ENCODE data around the gene STK10.

The STK10 gene

GRCh38 chr5:172193872-172194271 is 5.8 kb upstream of the STK10 start, which contains the start of gene EFCAB9:
TSS of gene EFCAB9 (plus strand) at chr5:172194172. CDS start at chr5:172194173, 1 bp downstream.
- no peak within 1 kb of the TSS for H3K27ac ChIP-seq
- H3K4me3 ChIP-seq = no peak within 1 kb of the TSS

DNA sequence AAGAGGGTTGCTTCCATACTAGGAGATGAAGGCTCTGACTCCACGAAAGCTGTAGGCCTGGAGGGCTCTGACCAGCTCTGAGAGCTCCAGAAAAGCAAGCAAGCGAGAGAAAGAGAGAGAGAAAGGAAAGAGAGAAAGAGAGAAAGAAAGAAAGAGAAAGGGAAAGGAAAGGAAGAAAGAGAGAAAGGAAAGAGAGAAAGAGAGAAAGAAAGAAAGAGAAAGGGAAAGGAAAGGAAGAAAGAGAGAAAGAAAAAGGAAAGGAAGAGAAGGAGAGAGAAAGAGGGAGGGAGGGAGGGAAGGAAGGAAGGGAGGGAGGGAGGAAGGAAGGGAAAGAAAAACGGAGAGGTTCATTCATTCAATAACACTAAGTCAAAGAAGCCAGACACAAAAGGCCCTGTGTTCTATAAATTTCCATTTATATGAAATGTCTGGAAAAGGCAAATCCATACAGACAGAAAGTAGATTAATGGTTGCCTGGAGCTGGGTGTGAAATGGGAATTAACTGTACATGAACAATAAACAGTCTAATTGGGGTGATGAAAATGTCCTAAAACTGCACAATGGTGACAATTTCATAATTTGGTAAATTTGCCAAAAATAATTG is 1.8 kb upstream of the STK10 start:
- H3K4me3 ChIP-seq = no peak overlapping the region
- H3K27ac ChIP-seq = no peak overlapping the region

DNA sequence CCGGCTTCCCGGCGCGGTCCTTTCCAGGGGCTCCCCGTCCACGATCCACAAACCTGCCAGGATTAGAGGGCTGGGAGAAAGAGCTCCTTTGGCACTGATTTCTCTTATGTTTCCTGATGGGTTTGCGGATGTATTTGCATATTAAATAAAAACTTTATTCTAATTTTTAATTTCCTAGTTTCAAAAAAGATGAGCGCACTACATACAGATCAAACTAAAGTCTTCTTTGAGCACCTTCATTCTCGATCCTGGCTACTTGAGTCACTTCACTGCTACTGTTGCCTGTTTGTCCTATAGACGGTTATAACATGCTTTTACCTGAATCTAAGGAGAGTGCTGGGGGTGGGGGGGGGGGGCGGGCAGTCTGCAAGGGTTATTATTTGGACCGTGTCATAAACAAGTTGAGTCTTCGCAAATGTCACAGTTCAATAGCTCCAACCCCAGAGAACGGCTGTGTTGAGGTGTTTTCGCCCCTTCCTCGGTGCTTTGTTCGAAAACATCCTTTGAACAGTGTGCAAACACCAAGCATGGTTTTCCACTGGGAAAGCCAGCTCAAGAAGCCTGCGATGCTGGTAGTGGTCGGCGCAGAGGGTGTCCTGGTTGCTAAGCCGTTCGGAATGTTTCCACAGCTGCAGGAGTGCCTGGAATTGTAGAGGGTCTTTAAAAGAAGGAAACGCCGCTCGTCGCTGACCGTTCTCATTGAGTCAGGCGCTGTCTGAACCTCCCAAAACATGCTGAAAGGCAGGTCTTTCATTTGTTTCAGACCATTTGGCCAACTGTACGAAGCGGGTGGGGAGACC is 1.1 kb upstream of the STK10 start:
- peak overlapping the region; percentile 61 to 94 (median 77) for H3K4me3 ChIP-seq
- H3K27ac ChIP-seq = peak overlapping the region in 8 of 21 experiments; percentile 89 to 97 (median 90)

DNA sequence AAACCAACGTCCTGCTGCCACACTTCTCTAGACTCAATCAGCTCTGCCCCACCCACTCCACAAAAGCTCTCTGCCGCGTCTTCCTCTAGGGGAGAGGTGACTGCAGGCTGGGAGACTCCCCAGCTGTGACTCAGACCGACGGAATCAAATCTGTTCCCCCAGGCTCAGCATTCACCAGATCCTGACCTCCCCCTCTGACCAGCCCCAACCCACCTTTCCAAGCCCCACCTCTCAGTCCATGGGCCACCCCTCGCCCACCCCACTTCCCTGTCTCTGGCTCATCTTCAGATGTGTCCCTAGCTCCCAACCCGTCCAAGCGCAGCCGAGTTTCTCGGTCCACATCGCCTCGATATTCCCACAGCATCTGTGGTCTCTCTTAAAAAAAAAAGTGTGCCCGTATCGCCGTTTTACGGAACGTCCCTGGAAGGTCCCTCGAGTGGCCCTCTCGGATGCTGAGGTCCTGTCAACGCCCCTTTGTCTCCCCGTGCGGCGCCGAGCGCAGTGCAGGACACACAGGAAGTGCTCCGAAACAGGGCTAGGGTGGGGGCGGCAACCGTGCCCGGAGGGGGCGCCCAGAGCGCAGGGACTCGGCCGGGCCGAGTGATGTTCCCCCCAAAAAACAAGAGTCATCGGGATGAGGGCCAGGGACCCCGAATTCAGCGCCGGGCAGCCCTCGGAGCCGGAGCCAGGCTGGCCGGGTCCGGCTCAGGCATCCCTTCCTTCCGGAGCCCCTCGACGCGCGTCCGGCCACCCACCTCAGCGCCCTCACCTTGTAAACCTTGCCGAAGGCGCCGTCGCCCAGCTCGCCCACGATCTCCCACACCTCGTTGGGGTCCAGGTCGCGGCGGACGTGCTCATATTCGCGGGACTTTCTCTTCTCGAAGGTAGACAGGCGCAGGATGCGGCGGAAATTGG is 649 bp downstream of the STK10 start:
- peak overlapping the region; percentile 61 to 94 (median 77) for H3K4me3 ChIP-seq
- peak overlapping the region; percentile 80 to 97 (median 89) for H3K27ac ChIP-seq

- peak overlapping the region in 20 of 21 experiments; percentile 31 to 97 (median 89) for H3K27ac ChIP-seq
- H3K4me3 ChIP-seq = peak overlapping the region; percentile 61 to 94 (median 77)
Measured at GRCh38 chr5:172186114-172186695, 1.8 kb downstream of the STK10 start.

GRCh38 chr5:172185096-172185461 is 2.9 kb downstream of the STK10 start:
- H3K27ac ChIP-seq = peak overlapping the region in 18 of 21 experiments; percentile 31 to 97 (median 89)
- H3K4me3 ChIP-seq = peak overlapping the region in 5 of 7 experiments; percentile 61 to 85 (median 65)

GRCh38 chr5:172183881-172184280 is 4.1 kb downstream of the STK10 start:
- no peak overlapping the region for H3K4me3 ChIP-seq
- H3K27ac ChIP-seq = peak overlapping the region in 11 of 21 experiments; percentile 32 to 97 (median 89)

DNA sequence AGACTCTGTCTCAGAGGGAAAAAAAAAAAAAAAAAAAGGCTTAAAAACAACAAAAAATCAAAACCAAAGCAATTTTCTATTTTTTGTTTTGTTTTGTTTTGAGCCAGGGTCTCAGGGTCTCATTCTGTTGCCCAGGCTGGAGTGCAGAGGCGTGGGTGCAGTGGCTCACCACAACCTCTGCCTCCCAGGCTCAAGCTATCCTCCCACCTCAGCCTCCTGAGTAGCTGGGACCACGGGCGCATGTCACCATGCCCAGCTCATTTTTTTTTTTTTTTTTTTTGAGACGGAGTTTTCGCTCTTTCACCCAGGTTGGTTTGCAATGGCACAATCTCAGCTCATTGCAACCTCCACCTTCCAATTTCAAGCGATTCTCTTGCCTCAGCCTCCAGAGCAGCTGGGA is 5.7 kb downstream of the STK10 start:
- H3K27ac ChIP-seq = peak overlapping the region in 1 of 21 experiments; percentile 97
- no peak overlapping the region for H3K4me3 ChIP-seq

DNA sequence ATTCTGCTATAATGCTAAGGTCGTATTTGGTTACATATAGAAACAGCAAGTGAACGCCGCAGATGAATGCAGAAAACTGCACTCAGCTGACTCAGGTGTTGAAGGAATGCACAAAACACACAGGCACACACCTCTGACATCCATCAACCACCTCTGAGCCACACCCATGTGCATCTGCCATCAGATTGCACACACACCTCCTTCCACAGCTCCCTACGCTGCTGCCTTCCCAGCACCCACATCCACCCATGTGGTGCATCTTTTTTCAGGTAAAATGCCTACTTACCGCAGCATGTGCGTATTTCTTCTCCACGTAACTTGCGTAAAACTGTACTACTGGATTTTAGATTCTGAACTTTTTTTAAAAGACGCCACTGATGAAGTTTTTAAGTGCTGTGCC is 7.1 kb downstream of the STK10 start:
- Histone ChIP-seq H3K27ac (peak overlapping the region in 10 of 21 experiments; percentile 4 to 98 (median 88)), H3K4me3 (no peak overlapping the region)

GRCh38 chr5:172178991-172179989 is 8.7 kb downstream of the STK10 start:
- H3K4me3 ChIP-seq = peak overlapping the region in 5 of 7 experiments; percentile 2 to 23 (median 15)

DNA sequence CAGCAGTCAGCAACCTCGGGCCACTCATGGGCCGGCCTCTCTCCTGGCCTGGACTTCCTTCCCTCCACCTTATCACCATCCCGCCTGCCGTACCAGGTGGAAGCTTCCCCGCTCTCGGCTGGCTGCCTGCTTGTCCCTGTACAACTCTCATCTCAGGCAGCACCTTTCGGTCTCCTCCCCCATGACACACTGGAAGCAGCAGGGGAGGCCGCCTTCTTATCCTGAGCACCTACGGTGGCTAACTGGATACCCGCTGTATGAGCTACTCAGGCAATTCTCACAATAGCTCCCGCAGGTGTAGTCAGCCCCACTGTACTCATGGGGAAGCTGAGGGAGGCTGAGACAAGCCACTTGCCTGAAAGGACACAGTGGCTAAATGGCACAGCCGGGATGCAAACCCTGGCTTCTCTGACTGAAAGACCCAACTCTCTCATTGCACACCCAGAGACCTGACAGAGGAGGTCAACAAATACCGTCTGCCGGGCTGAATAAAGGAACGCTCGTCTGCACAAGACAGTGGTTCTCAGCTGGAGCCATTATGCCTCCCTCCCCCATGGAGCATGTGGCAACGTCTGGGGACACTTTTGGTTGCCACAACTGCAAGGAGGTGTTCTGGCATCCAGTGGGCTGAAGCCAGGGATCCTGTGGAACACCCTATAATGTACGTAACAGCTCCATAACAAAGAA is 9.6 kb downstream of the STK10 start:
- H3K4me3 ChIP-seq = peak overlapping the region in 2 of 7 experiments; percentile 15 to 23
- H3K27ac ChIP-seq = peak overlapping the region in 17 of 21 experiments; percentile 62 to 98 (median 84)

More at GRCh38 chr5:172178991-172179989, 8.7 kb downstream of the STK10 start:
- peak overlapping the region in 20 of 21 experiments; percentile 62 to 98 (median 82) for H3K27ac ChIP-seq

DNA sequence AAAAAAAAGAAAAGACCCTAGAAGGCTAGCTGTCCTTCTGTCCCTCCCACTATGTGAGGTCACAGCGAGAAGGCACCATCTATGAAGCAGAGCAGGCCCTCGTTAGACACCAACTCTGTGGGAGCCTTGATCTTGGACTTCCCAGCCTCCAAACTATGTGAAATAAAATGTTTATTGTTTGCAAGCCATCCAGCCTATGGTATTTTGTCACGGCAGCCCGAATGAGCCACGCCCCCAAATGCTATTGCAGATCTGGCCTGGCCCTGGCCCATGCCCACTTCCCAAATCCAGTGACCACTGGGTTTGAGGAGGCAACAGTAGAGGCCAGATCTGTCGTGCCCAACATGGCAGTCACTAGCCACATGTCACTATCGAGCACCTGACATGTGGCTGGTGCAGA is 10.8 kb downstream of the STK10 start:
- peak overlapping the region in 10 of 21 experiments; percentile 4 to 98 (median 84) for H3K27ac ChIP-seq

GRCh38 chr5:172175263-172175719 is 12.7 kb downstream of the STK10 start:
- H3K4me3 ChIP-seq = peak overlapping the region in 6 of 7 experiments; percentile 15 to 34 (median 23)
- peak overlapping the region in 16 of 21 experiments; percentile 44 to 93 (median 74) for H3K27ac ChIP-seq

More for the DNA sequence above, 10.8 kb downstream of the STK10 start:
- H3K4me3 ChIP-seq = no peak overlapping the region

- H3K4me3 ChIP-seq = peak overlapping the region in 2 of 7 experiments; percentile 29 to 34
- H3K27ac ChIP-seq = peak overlapping the region in 12 of 21 experiments; percentile 13 to 93 (median 78)
Measured at GRCh38 chr5:172173564-172174153, 14.4 kb downstream of the STK10 start.

- H3K27ac ChIP-seq = peak overlapping the region in 11 of 21 experiments; percentile 13 to 93 (median 81)
Measured at GRCh38 chr5:172172912-172173563, 15.0 kb downstream of the STK10 start.

GRCh38 chr5:172171118-172171517 is 16.9 kb downstream of the STK10 start:
- H3K27ac ChIP-seq = peak overlapping the region in 1 of 21 experiments; percentile 15
- no peak overlapping the region for H3K4me3 ChIP-seq

More at GRCh38 chr5:172172912-172173563, 15.0 kb downstream of the STK10 start:
- no peak overlapping the region for H3K4me3 ChIP-seq
